Measurements from ENCODE around the gene NDRG3. TPM values are rescaled to one million over a fixed set of nuclear protein-coding genes. Genes with fewer than 3 reads are reported as not detected.

NDRG3 gene
- total and polyA plus RNA-seq, 4 experiments from 2014 or later = 36.1 to 73.4 (median 44.7) TPM

GRCh38 chr20:36785308-36785707 lies 39.4 kb upstream of the NDRG3 start:
- H3K27me3 Mint-ChIP-seq = no peaks in the 10 kb centered on the region
- no peaks in the 10 kb centered on the region for H3K9me3 ChIP-seq (ENCODE audit: control insufficient read depth in 1 of 2, low read length in 2 of 2)
- no peaks in the 10 kb centered on the region for H3K4me1 Mint-ChIP-seq
- ChIA-PET CTCF (ENCODE audit: partially characterized antibody) (interaction anchor here (1.1 kb wide), 1 partner anchor 23 kb away, joined by 4 read pairs; no protein-coding TSS in a partner anchor), POLR2A (ENCODE audit: partially characterized antibody) (no interaction called here)
- no peak overlapping the region for H3K4me3 Mint-ChIP-seq
- H3K4me1 ChIP-seq (ENCODE audit: insufficient read depth, low read length) = no peaks in the 10 kb centered on the region
- no peaks in the 10 kb centered on the region for H3K36me3 Mint-ChIP-seq
- H3K36me3 ChIP-seq (ENCODE audit: insufficient read depth, low read length) = no peaks in the 10 kb centered on the region
- DNase-seq = no peak
- no peak overlapping the region for H3K27ac ChIP-seq (ENCODE audit: low read depth, low read length)
- H3K4me3 ChIP-seq (ENCODE audit: low read length in 2 of 2) = no peak overlapping the region
- no peaks in the 10 kb centered on the region for H3K27me3 ChIP-seq (ENCODE audit: insufficient read depth, low read length)
- no peaks in the 10 kb centered on the region for H3K9me3 Mint-ChIP-seq
- intact Hi-C loops (cut with micrococcal nuclease) = no loop called here
- no peak overlapping the region for H3K27ac Mint-ChIP-seq

- H3K4me1 ChIP-seq (ENCODE audit: insufficient read depth, low read length) = no peaks in the 10 kb centered on the region
- H3K4me3 ChIP-seq (ENCODE audit: low read length in 2 of 2) = no peak overlapping the region
- peak overlapping the region in 1 of 7 donors; percentile 64 for H3K27ac Mint-ChIP-seq
- H3K27ac ChIP-seq (ENCODE audit: low read depth, low read length) = no peak overlapping the region
- ChIA-PET CTCF (ENCODE audit: partially characterized antibody) (interaction anchor here (1.1 kb wide), 1 partner anchor 24 kb away, joined by 4 read pairs; no protein-coding TSS in a partner anchor), POLR2A (ENCODE audit: partially characterized antibody) (no interaction called here)
- no peaks in the 10 kb centered on the region for H3K4me1 Mint-ChIP-seq
- H3K9me3 ChIP-seq (ENCODE audit: control insufficient read depth in 1 of 2, low read length in 2 of 2) = no peaks in the 10 kb centered on the region
- H3K27me3 ChIP-seq (ENCODE audit: insufficient read depth, low read length) = no peaks in the 10 kb centered on the region
- intact Hi-C loops (cut with micrococcal nuclease) = no loop called here
- no peak overlapping the region for H3K4me3 Mint-ChIP-seq
- no peak for DNase-seq
- no peaks in the 10 kb centered on the region for H3K9me3 Mint-ChIP-seq
- H3K36me3 ChIP-seq (ENCODE audit: insufficient read depth, low read length) = no peaks in the 10 kb centered on the region
- H3K27me3 Mint-ChIP-seq = no peaks in the 10 kb centered on the region
- no peaks in the 10 kb centered on the region for H3K36me3 Mint-ChIP-seq
Measured at GRCh38 chr20:36784900-36785299, 39.0 kb upstream of the NDRG3 start.

GRCh38 chr20:36784116-36784515 lies 38.2 kb upstream of the NDRG3 start:
- Mint-ChIP-seq H3K4me1 (no peaks in the 10 kb centered on the region), H3K36me3 (no peaks in the 10 kb centered on the region), H3K9me3 (no peaks in the 10 kb centered on the region), H3K4me3 (no peak overlapping the region), H3K27ac (no peak overlapping the region), H3K27me3 (no peaks in the 10 kb centered on the region)
- H3K4me3 ChIP-seq (ENCODE audit: low read length in 2 of 2) = no peak overlapping the region
- no peaks in the 10 kb centered on the region for H3K36me3 ChIP-seq (ENCODE audit: insufficient read depth, low read length)
- intact Hi-C loops (cut with micrococcal nuclease) = no loop called here
- no peaks in the 10 kb centered on the region for H3K4me1 ChIP-seq (ENCODE audit: insufficient read depth, low read length)
- no peaks in the 10 kb centered on the region for H3K27me3 ChIP-seq (ENCODE audit: insufficient read depth, low read length)
- H3K27ac ChIP-seq (ENCODE audit: low read depth, low read length) = no peak overlapping the region
- ChIA-PET POLR2A (ENCODE audit: partially characterized antibody) (no interaction called here), CTCF (ENCODE audit: partially characterized antibody) (interaction anchor here (1.1 kb wide), 1 partner anchor 25 kb away, joined by 4 read pairs; no protein-coding TSS in a partner anchor)
- no peak for DNase-seq
- H3K9me3 ChIP-seq (ENCODE audit: control insufficient read depth in 1 of 2, low read length in 2 of 2) = no peaks in the 10 kb centered on the region

GRCh38 chr20:36779656-36780025 lies 33.8 kb upstream of the NDRG3 start:
- DNase-seq = no peak
- Mint-ChIP-seq H3K4me3 (no peak overlapping the region), H3K27me3 (no peaks in the 10 kb centered on the region), H3K36me3 (no peaks in the 10 kb centered on the region), H3K4me1 (peaks cover 0 to 7% (median 4%) of the 10 kb centered on the region in 4 donors), H3K27ac (no peak overlapping the region), H3K9me3 (no peaks in the 10 kb centered on the region)
- Histone ChIP-seq H3K4me3 (ENCODE audit: low read length in 2 of 2) (no peak overlapping the region), H3K9me3 (ENCODE audit: control insufficient read depth in 1 of 2, low read length in 2 of 2) (no peaks in the 10 kb centered on the region), H3K36me3 (ENCODE audit: insufficient read depth, low read length) (no peaks in the 10 kb centered on the region), H3K4me1 (ENCODE audit: insufficient read depth, low read length) (no peaks in the 10 kb centered on the region), H3K27me3 (ENCODE audit: insufficient read depth, low read length) (no peaks in the 10 kb centered on the region), H3K27ac (ENCODE audit: low read depth, low read length) (no peak overlapping the region)
- ChIA-PET CTCF (ENCODE audit: partially characterized antibody) (no interaction called here), POLR2A (ENCODE audit: partially characterized antibody) (no interaction called here)
- intact Hi-C loops (cut with micrococcal nuclease) = loop anchor here (10.0 kb wide), 1 partner anchor 105 kb away; no protein-coding TSS in a partner anchor

- no peak overlapping the region for H3K4me3 ChIP-seq (ENCODE audit: low read length in 2 of 2)
- intact Hi-C loops (cut with micrococcal nuclease) = loop anchor here (10.0 kb wide), 1 partner anchor 106 kb away; no protein-coding TSS in a partner anchor
- peaks cover 0 to under 1% (median 0%) of the 10 kb centered on the region in 8 donors for H3K9me3 Mint-ChIP-seq
- H3K4me3 Mint-ChIP-seq = no peak overlapping the region
- H3K27ac ChIP-seq (ENCODE audit: low read depth, low read length) = no peak overlapping the region
- ChIA-PET POLR2A (ENCODE audit: partially characterized antibody) (no interaction called here), CTCF (ENCODE audit: partially characterized antibody) (no interaction called here)
- no peaks in the 10 kb centered on the region for H3K27me3 ChIP-seq (ENCODE audit: insufficient read depth, low read length)
- H3K4me1 Mint-ChIP-seq = peaks cover 2 to 12% (median 6%) of the 10 kb centered on the region in 4 donors
- DNase-seq = no peak
- H3K36me3 Mint-ChIP-seq = peaks cover 0 to 2% of the 10 kb centered on the region in 2 donors
- H3K9me3 ChIP-seq (ENCODE audit: control insufficient read depth in 1 of 2, low read length in 2 of 2) = no peaks in the 10 kb centered on the region
- no peaks in the 10 kb centered on the region for H3K36me3 ChIP-seq (ENCODE audit: insufficient read depth, low read length)
- H3K27ac Mint-ChIP-seq = peak overlapping the region in 2 of 7 donors; percentile 20 to 89
- no peaks in the 10 kb centered on the region for H3K27me3 Mint-ChIP-seq
- H3K4me1 ChIP-seq (ENCODE audit: insufficient read depth, low read length) = peaks cover 5% of the 10 kb centered on the region
Measured at GRCh38 chr20:36778831-36779655, 33.2 kb upstream of the NDRG3 start.

- CTCF ChIA-PET (ENCODE audit: partially characterized antibody) = interaction anchor here (1.7 kb wide), 1 partner anchor 23 kb away, joined by 5 read pairs; no protein-coding TSS in a partner anchor
- H3K9me3 ChIP-seq (ENCODE audit: control insufficient read depth in 1 of 2, low read length in 2 of 2) = no peaks in the 10 kb centered on the region
- peaks cover 0 to 7% of the 10 kb centered on the region in 2 donors for H3K36me3 Mint-ChIP-seq
- H3K4me1 ChIP-seq (ENCODE audit: insufficient read depth, low read length) = peaks cover 12% of the 10 kb centered on the region
- intact Hi-C loops (cut with micrococcal nuclease) = loop anchor here (10.0 kb wide), 1 partner anchor 107 kb away; no protein-coding TSS in a partner anchor
- no peak overlapping the region for H3K27ac Mint-ChIP-seq
- H3K4me3 Mint-ChIP-seq = no peak overlapping the region
- no peaks in the 10 kb centered on the region for H3K27me3 ChIP-seq (ENCODE audit: insufficient read depth, low read length)
- H3K36me3 ChIP-seq (ENCODE audit: insufficient read depth, low read length) = no peaks in the 10 kb centered on the region
- POLR2A ChIA-PET (ENCODE audit: partially characterized antibody) = no interaction called here
- H3K4me3 ChIP-seq (ENCODE audit: low read length in 2 of 2) = no peak overlapping the region
- DNase-seq = no peak
- no peaks in the 10 kb centered on the region for H3K27me3 Mint-ChIP-seq
- H3K9me3 Mint-ChIP-seq = peaks cover 0 to 5% (median 0%) of the 10 kb centered on the region in 8 donors
- H3K4me1 Mint-ChIP-seq = peaks cover 6 to 24% (median 16%) of the 10 kb centered on the region in 4 donors
- H3K27ac ChIP-seq (ENCODE audit: low read depth, low read length) = no peak overlapping the region
Measured at GRCh38 chr20:36777576-36777975, 31.7 kb upstream of the NDRG3 start.

- no peak for DNase-seq
- Histone ChIP-seq H3K4me1 (ENCODE audit: insufficient read depth, low read length) (peaks cover 13% of the 10 kb centered on the region), H3K9me3 (ENCODE audit: control insufficient read depth in 1 of 2, low read length in 2 of 2) (no peaks in the 10 kb centered on the region), H3K36me3 (ENCODE audit: insufficient read depth, low read length) (no peaks in the 10 kb centered on the region), H3K27ac (ENCODE audit: low read depth, low read length) (no peak overlapping the region), H3K4me3 (ENCODE audit: low read length in 2 of 2) (no peak overlapping the region), H3K27me3 (ENCODE audit: insufficient read depth, low read length) (no peaks in the 10 kb centered on the region)
- Mint-ChIP-seq H3K27ac (no peak overlapping the region), H3K4me3 (no peak overlapping the region), H3K9me3 (peaks cover 0 to 5% (median 0%) of the 10 kb centered on the region in 8 donors), H3K4me1 (peaks cover 7 to 24% (median 18%) of the 10 kb centered on the region in 4 donors), H3K36me3 (peaks cover 0 to 7% of the 10 kb centered on the region in 2 donors), H3K27me3 (no peaks in the 10 kb centered on the region)
- ChIA-PET CTCF (ENCODE audit: partially characterized antibody) (interaction anchor here (1.7 kb wide), 1 partner anchor 23 kb away, joined by 5 read pairs; no protein-coding TSS in a partner anchor), POLR2A (ENCODE audit: partially characterized antibody) (no interaction called here)
- intact Hi-C loops (cut with micrococcal nuclease) = loop anchor here (10.0 kb wide), 1 partner anchor 108 kb away; no protein-coding TSS in a partner anchor
Measured at GRCh38 chr20:36777167-36777566, 31.3 kb upstream of the NDRG3 start.
